DND-41 (cell line): ENCODE results near the gene RNU5D-1.

Experiments used
- ATAC-seq: fragments of 200-7000 bp; cut with Tn5 transposase; 3 replicates; pipeline ENCODE4 v1.9.1; 2021; ENCODE audit warnings: low read depth; ENCODE audit not compliant: insufficient read depth
- DNase-seq: peaks from one replicate; pipeline ENCODE4 v3.0.0-alpha.2; 2020
- H2AFZ ChIP-seq: 2 replicates; pipeline ENCODE4 v1.6.0; 2012; ENCODE audit warnings: low read depth, low read length
- H3K27ac ChIP-seq: 2 replicates; pipeline ENCODE4 v1.5.1; 2012; ENCODE audit warnings: low read length, inconsistent platforms
- H3K27me3 ChIP-seq: fragments of 200-600 bp; sonication (generic); 2 replicates; pipeline ENCODE4 v1.6.0; 2012; ENCODE audit warnings: low read length, mild to moderate bottlenecking, inconsistent platforms; ENCODE audit not compliant: insufficient read depth, poor library complexity
- H3K36me3 ChIP-seq: 2 replicates; pipeline ENCODE4 v1.5.1; 2012; ENCODE audit warnings: low read length, inconsistent platforms; ENCODE audit not compliant: insufficient read depth
- H3K4me1 ChIP-seq: 2 replicates; pipeline ENCODE4 v1.5.1; 2012; ENCODE audit warnings: mild to moderate bottlenecking, low read length; ENCODE audit not compliant: insufficient read depth
- H3K4me2 ChIP-seq: 2 replicates; pipeline ENCODE4 v1.6.0; 2012; ENCODE audit warnings: mild to moderate bottlenecking, moderate library complexity, low read length, inconsistent platforms; ENCODE audit not compliant: insufficient read depth
- H3K4me3 ChIP-seq, 2 experiments: fragments of 200-600 bp in 1 of 2; shearing (Covaris generic) in 1 of 2; 2 replicates each; pipeline ENCODE4 v1.5.1; 2012 to 2016; ENCODE audit warnings: inconsistent platforms in 2 of 2, low read length in 2 of 2, mild to moderate bottlenecking in 2 of 2, low read depth in 1 of 2, moderate library complexity in 1 of 2
- H3K79me2 ChIP-seq: 2 replicates; pipeline ENCODE4 v1.6.0; 2012; ENCODE audit warnings: low read length, inconsistent platforms; ENCODE audit not compliant: insufficient read depth
- H3K9ac ChIP-seq: 2 replicates; pipeline ENCODE4 v1.6.0; 2012; ENCODE audit warnings: low read depth, mild to moderate bottlenecking, inconsistent platforms, low read length, moderate library complexity
- H3K9me3 ChIP-seq: 2 replicates; pipeline ENCODE4 v1.5.1; 2012; ENCODE audit warnings: low read length, moderate library complexity, mild to moderate bottlenecking, inconsistent platforms; ENCODE audit not compliant: insufficient read depth, severe bottlenecking
- H4K20me1 ChIP-seq: 2 replicates; pipeline ENCODE4 v1.6.0; 2012; ENCODE audit warnings: low read length; ENCODE audit not compliant: insufficient read depth
- EZH2 ChIP-seq: IDR thresholded peaks from 3 replicates; pipeline ENCODE4 v1.6.1; 2012; ENCODE audit warnings: borderline replicate concordance, low read depth, mild to moderate bottlenecking, moderate library complexity, low read length, inconsistent platforms; ENCODE audit not compliant: severe bottlenecking
- TF ChIP-seq, protein P1 (sequence below): IDR thresholded peaks from 2 replicates; pipeline ENCODE4 v1.5.1; 2012; ENCODE audit warnings: borderline replicate concordance, low read length, moderate library complexity, mild to moderate bottlenecking; ENCODE audit not compliant: poor library complexity, severe bottlenecking; ENCODE audit errors: extremely low read depth

Gene RNU5D-1

DNA sequence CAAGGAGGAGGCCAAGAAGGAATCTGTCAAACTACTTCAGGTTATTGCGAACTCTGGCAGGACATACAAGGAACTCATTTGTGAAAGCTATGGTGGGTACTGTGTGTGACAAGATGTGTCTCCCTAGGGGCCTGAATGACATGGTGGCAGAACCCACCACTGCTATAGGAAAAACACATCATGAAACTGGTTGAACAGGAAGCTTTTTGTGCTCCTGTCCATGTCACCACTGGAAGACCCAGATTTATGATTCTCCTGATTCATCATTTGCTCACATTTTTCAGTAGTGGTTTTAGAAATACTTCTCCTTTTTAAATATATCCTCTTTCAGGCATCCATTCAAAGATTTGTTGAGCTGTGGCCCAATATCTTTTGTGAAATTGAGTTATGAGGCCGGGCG is 32.8 kb downstream of the RNU5D-1 start:
- no peak overlapping the region for H3K9ac ChIP-seq
- TF ChIP-seq EZH2: no peak
- TF ChIP-seq, protein P1, sequence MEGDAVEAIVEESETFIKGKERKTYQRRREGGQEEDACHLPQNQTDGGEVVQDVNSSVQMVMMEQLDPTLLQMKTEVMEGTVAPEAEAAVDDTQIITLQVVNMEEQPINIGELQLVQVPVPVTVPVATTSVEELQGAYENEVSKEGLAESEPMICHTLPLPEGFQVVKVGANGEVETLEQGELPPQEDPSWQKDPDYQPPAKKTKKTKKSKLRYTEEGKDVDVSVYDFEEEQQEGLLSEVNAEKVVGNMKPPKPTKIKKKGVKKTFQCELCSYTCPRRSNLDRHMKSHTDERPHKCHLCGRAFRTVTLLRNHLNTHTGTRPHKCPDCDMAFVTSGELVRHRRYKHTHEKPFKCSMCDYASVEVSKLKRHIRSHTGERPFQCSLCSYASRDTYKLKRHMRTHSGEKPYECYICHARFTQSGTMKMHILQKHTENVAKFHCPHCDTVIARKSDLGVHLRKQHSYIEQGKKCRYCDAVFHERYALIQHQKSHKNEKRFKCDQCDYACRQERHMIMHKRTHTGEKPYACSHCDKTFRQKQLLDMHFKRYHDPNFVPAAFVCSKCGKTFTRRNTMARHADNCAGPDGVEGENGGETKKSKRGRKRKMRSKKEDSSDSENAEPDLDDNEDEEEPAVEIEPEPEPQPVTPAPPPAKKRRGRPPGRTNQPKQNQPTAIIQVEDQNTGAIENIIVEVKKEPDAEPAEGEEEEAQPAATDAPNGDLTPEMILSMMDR: no peak
- DNase-seq: no peak

DNA sequence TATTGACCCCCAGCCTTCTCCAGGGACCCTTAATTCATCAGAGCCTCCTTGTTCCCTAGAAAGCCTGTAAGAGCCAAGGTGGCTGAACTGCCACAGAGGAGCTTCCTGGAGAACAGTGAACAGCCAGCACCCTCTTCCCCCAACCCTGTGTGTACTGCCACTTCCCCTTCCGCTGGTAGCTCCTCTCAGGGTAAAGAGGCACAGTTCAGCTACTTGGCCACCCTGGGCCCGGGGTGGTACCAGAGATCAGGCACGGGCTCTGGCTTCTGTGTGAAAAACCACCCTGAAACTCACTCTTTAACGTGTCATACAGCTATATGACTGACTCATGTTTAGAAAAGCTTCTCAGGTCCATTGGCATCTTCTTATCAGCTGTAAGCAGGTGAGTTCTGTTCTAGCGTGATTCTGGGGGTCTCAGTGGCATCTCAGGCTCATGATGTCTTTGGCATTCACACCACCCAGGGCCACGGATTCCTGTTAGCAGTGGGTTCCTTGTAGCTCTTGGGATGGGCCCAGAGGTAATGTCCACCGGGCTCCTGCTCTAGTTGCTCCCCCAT is 34.1 kb downstream of the RNU5D-1 start:
- Histone ChIP-seq H3K27me3 (peaks cover 9% of the 10 kb centered on the region), H3K9me3 (no peaks in the 10 kb centered on the region), H3K4me3 (no peak overlapping the region), H2AFZ (no peak overlapping the region), H3K27ac (no peak overlapping the region), H3K79me2 (no peaks in the 10 kb centered on the region), H3K36me3 (no peaks in the 10 kb centered on the region), H4K20me1 (no peaks in the 10 kb centered on the region), H3K4me1 (no peaks in the 10 kb centered on the region), H3K4me2 (no peak overlapping the region), H3K9ac (no peak overlapping the region)
- TF ChIP-seq EZH2: no peak
- TF ChIP-seq, protein P1: no peak
- no peak; the same call in 2 of the 3 replicates for ATAC-seq
- no peak for DNase-seq

More for the DNA sequence above, 32.8 kb downstream of the RNU5D-1 start:
- no peaks in the 10 kb centered on the region for H4K20me1 ChIP-seq
- no peaks in the 10 kb centered on the region for H3K4me1 ChIP-seq
- ATAC-seq: no peak
- no peaks in the 10 kb centered on the region for H3K9me3 ChIP-seq
- no peak overlapping the region for H3K27ac ChIP-seq
- no peak overlapping the region for H3K4me3 ChIP-seq
- no peaks in the 10 kb centered on the region for H3K79me2 ChIP-seq
- no peak overlapping the region for H2AFZ ChIP-seq
- peaks cover 9% of the 10 kb centered on the region for H3K27me3 ChIP-seq
- H3K4me2 ChIP-seq: no peak overlapping the region
- no peaks in the 10 kb centered on the region for H3K36me3 ChIP-seq

DNA sequence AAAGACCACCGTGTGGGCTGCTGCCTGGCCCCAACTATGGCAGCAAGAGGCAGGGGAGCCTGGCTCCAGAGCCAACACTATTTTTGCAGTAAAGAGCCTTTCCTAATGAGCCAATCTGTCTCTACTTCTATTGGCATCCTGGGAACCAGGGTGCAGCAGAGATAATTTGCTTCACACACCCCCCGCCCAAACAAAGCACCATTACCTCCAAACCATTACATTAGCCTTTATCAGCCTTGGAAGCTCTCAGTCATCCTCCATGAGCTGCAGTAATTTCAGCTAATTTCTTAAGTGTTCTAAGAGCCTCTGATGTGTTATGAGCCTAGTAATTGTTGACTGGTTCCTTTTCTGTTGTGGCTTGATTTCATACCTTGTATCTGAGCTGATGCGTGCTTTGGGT is 34.9 kb downstream of the RNU5D-1 start:
- no peak for ATAC-seq
- Histone ChIP-seq H3K27me3 (peaks cover 9% of the 10 kb centered on the region), H3K36me3 (no peaks in the 10 kb centered on the region), H3K79me2 (no peaks in the 10 kb centered on the region), H3K27ac (no peak overlapping the region), H3K9ac (no peak overlapping the region), H3K4me1 (no peaks in the 10 kb centered on the region), H4K20me1 (no peaks in the 10 kb centered on the region), H2AFZ (no peak overlapping the region), H3K9me3 (no peaks in the 10 kb centered on the region), H3K4me2 (no peak overlapping the region), H3K4me3 (no peak overlapping the region)
- no peak for DNase-seq
- TF ChIP-seq, protein P1: no peak
- TF ChIP-seq EZH2: no peak

DNA sequence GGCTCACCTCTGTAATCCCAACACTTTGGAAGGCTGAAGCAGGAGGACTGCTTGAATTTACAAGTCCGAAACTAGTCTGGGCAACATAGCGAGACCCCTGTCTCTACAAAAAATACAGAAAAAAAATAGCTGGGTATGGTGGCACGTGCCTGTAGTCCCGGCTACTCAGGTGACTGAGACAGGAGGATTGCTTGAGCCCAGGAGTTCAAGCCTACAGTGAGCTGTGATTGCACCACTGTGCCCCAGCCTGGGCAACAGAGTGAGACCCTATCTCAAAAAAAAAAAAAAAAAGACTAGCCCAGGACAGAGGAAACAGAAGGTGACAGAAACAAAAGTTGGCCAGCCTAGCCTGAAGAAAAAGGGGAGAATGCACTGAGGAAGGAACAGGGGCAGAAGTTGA is 35.3 kb downstream of the RNU5D-1 start:
- no peak overlapping the region for H2AFZ ChIP-seq
- no peak for ATAC-seq
- H3K4me2 ChIP-seq: no peak overlapping the region

More for the DNA sequence above, 35.3 kb downstream of the RNU5D-1 start:
- Histone ChIP-seq H4K20me1 (no peaks in the 10 kb centered on the region), H3K4me3 (no peak overlapping the region), H3K4me1 (no peaks in the 10 kb centered on the region), H3K79me2 (no peaks in the 10 kb centered on the region), H3K36me3 (no peaks in the 10 kb centered on the region), H3K27ac (no peak overlapping the region), H3K9me3 (no peaks in the 10 kb centered on the region), H3K27me3 (peaks cover 9% of the 10 kb centered on the region), H3K9ac (no peak overlapping the region)
- DNase-seq: no peak
- TF ChIP-seq EZH2: no peak
- TF ChIP-seq, protein P1: no peak
